ENCODE data around the gene ZNF732.
"Not testable (repeated sequence)": the region's sequence is repeated elsewhere in the genome, so short reads cannot be mapped to it uniquely, and the experiment has no call there.

GRCh38 chr4:304516-304915 is 758 bp downstream of the ZNF732 start:
- TF ChIP-seq POLR2A, POLR2AphosphoS5, TAF1, SPI1 (IDR thresholded peaks at IDR 0.05; ENCODE audit: low read depth, low read length): not testable (repeated sequence)
